A673 (cell line): ENCODE data around the gene STRAP. TPM values are rescaled to one million over a fixed set of nuclear protein-coding genes. Genes with fewer than 3 reads are reported as not detected.

Source experiments
- BruUV-seq: library from RNA; stranded (reverse); fragments of 400-500 nt; replicated peaks from 2 replicates; lab custom pipeline; 2021; lab: Mats Ljungman, UMichigan
- CTCF ChIA-PET: fragments of 300-600 bp; sonication (Branson Sonifier 250); formaldehyde crosslinking; loops from one replicate; lab custom pipeline; 2022; ENCODE audit warnings: antibody characterized with exemption; lab: Charles Lee
- POLR2A ChIA-PET: fragments of 300-600 bp; sonication (Branson Sonifier 250); formaldehyde crosslinking; loops from one replicate; lab custom pipeline; 2022; ENCODE audit warnings: antibody characterized with exemption; ENCODE audit not compliant: low non-redundant PET; lab: Charles Lee
- DNase-seq: peaks from one replicate; pipeline ENCODE4 v3.0.0-alpha.2; 2015; ENCODE audit warnings: low spot score
- H3K27ac ChIP-seq: fragments of 200-600 bp; sonication (generic); 2 replicates; pipeline ENCODE4 v1.5.1; 2016; ENCODE audit warnings: mixed run types, low read depth, mild to moderate bottlenecking, mixed read lengths, antibody characterized with exemption, low read length; ENCODE audit not compliant: poor library complexity, severe bottlenecking
- H3K27me3 ChIP-seq: fragments of 200-600 bp; sonication (generic); replicated peaks from 2 replicates; pipeline ENCODE4 v1.6.1; 2017; ENCODE audit warnings: mixed run types, low read depth, mild to moderate bottlenecking, mixed read lengths, antibody characterized with exemption, low read length; ENCODE audit not compliant: insufficient read depth, poor library complexity
- H3K36me3 ChIP-seq: fragments of 200-600 bp; sonication (generic); 2 replicates; pipeline ENCODE4 v1.6.1; 2016; ENCODE audit warnings: mixed run types, mild to moderate bottlenecking, mixed read lengths, antibody characterized with exemption, low read length; ENCODE audit not compliant: insufficient read depth, poor library complexity, severe bottlenecking
- H3K4me1 ChIP-seq: fragments of 200-600 bp; sonication (generic); 2 replicates; pipeline ENCODE4 v1.6.1; 2017; ENCODE audit warnings: mixed run types, mild to moderate bottlenecking, mixed read lengths, antibody characterized with exemption, low read length; ENCODE audit not compliant: insufficient read depth, poor library complexity, severe bottlenecking
- H3K4me3 ChIP-seq: fragments of 200-600 bp; sonication (generic); 2 replicates; pipeline ENCODE4 v1.5.1; 2016; ENCODE audit warnings: low read depth, mixed run types, mild to moderate bottlenecking, mixed read lengths, low read length; ENCODE audit not compliant: poor library complexity, severe bottlenecking
- H3K9me3 ChIP-seq: fragments of 200-600 bp; sonication (generic); 2 replicates; pipeline ENCODE4 v1.6.1; 2016; ENCODE audit warnings: mixed run types, low read depth, mild to moderate bottlenecking, mixed read lengths, antibody characterized with exemption, low read length; ENCODE audit not compliant: poor library complexity, severe bottlenecking
- CTCF ChIP-seq: fragments of 300-800, 200-600 bp; sonication (generic); conservative IDR thresholded peaks from 2 replicates; pipeline ENCODE4 v1.5.1; 2017; ENCODE audit warnings: low read depth, mild to moderate bottlenecking, antibody characterized with exemption, low read length, moderate library complexity, mixed read lengths
- EZH2 ChIP-seq: fragments of 200-600 bp; sonication (generic); IDR thresholded peaks from 2 replicates; pipeline ENCODE4 v1.6.1; 2017; ENCODE audit warnings: borderline replicate concordance, low read depth, mild to moderate bottlenecking, mixed read lengths, antibody characterized with exemption, low read length; ENCODE audit not compliant: poor library complexity, severe bottlenecking
- intact Hi-C: fragments of 100-400 bp; cut with micrococcal nuclease; formaldehyde crosslinking; loops from one replicate; pipeline ENCODE4 v1.10.0; 2022; ENCODE audit not compliant: unreplicated experiment
- total RNA-seq: library from RNA; stranded (reverse); gene quantifications from 2 replicates; pipeline ENCODE4 v1.2.3, GENCODE V29; 2021

The STRAP gene
- total RNA-seq, 1 experiment from 2014 or later, result 247 TPM

GRCh38 chr12:15886372-15887042, 4.3 kb downstream of the STRAP start:
- ChIA-PET CTCF (no interaction called here), POLR2A (no interaction called here)
- Histone ChIP-seq H3K9me3 (no peaks in the 10 kb centered on the region), H3K27ac (peak overlapping the region; percentile 0), H3K4me1 (peaks cover 33% of the 10 kb centered on the region), H3K36me3 (peaks cover 28% of the 10 kb centered on the region), H3K27me3 (no peaks in the 10 kb centered on the region), H3K4me3 (no peak overlapping the region)
- DNase-seq, result peak; percentile 66
- intact Hi-C loops, result no loop called here
- no peak for TF ChIP-seq CTCF
- BruUV-seq, result no TSS peak

DNA sequence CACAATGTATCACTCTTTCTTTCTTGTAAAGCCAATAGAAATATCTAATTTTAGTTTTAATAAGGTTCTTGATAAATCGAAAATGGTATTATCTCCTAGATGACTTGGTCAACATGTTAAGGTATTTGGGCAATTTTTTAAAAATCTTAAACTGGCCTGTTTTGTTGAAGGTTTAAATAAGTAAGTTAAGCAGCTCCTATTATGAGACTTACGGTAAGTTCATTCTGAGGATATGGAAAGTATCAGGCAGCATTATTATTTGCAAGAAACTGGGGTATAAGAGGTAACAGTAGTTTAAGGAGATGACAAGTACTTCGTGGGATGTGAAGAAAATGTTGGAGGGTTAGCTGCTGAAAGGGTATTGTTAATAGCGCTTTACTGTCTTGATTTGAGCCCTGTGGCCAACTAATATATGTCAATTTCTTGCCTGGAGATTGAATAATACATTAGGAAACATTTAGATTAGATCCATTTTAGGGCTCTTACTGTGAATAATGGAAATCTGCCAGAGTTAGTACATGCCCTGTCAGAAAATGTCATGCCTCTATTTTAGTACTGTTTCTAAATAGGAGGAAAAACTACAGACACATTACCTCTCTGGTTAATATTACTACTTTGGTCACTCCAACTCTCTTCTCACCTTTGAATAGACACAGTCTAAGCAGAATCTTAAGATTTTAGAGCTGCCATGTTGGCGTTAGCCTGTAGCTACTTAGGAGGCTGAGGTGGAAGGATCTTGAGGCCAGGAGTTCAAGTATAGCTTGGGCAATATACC, 5.0 kb downstream of the STRAP start:
- ChIA-PET POLR2A (interaction anchor here (0.6 kb wide), 1 partner anchor 42 kb away, joined by 3 read pairs; no protein-coding TSS in a partner anchor), CTCF (no interaction called here)
- no TSS peak for BruUV-seq
- Histone ChIP-seq H3K9me3 (no peaks in the 10 kb centered on the region), H3K27ac (peak overlapping the region; percentile 15), H3K4me1 (peaks cover 33% of the 10 kb centered on the region), H3K4me3 (no peak overlapping the region), H3K27me3 (no peaks in the 10 kb centered on the region), H3K36me3 (peaks cover 35% of the 10 kb centered on the region)
- TF ChIP-seq EZH2 (no peak), CTCF (no peak)
- intact Hi-C loops, result no loop called here
- DNase-seq, result peak; percentile 37

DNA sequence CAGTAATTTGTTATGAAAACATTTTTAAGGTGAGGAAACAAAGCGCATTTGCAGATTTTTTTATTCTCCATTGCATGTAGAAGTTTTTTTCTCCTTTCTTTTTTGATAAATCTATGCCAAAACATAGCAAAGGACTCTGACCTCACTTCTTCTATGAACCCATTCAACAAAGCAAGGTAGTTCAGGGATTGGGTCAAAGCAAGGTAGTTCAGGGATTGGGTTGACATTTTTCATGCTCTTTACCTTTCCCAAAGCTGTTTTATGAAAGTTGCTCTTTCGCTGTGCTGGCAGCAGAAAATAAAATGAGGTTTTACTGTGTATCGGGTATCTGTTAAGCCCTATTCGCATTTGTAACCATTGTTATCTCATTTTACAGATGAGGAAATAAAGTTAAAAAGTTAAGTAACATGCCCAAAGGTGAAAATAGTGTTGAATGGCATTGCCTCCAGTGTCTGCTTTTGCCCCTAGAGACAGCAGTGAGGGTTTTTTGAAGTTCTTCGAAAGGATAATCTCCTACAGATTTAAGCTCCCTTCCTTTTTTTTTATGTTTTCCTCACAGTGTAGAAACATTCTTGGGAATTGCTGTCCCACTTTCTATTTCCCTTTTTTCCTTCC, 10.6 kb downstream of the STRAP start:
- Histone ChIP-seq H3K36me3 (peaks cover 62% of the 10 kb centered on the region), H3K9me3 (no peaks in the 10 kb centered on the region), H3K27ac (no peak overlapping the region), H3K4me3 (no peak overlapping the region), H3K27me3 (no peaks in the 10 kb centered on the region), H3K4me1 (peaks cover 7% of the 10 kb centered on the region)
- no TSS peak for BruUV-seq
- no peak for TF ChIP-seq EZH2
- TF ChIP-seq CTCF, result no peak
- ChIA-PET CTCF (no interaction called here), POLR2A (no interaction called here)
- intact Hi-C loops, result no loop called here
- DNase-seq, result no peak
